Loucy (cell line): ENCODE results near the gene SCN8A.

ENCODE experiments used
- H2AFZ ChIP-seq: fragments of 200-600 bp; sonication (generic); 2 replicates; pipeline ENCODE4 v1.6.0; 2016; ENCODE audit warnings: antibody characterized with exemption, mild to moderate bottlenecking, low read length, moderate library complexity
- H3F3A ChIP-seq: fragments of 200-600 bp; 2 replicates; pipeline ENCODE4 v1.6.0; 2016; ENCODE audit warnings: antibody characterized with exemption, low read depth, mild to moderate bottlenecking
- H3K27me3 ChIP-seq: fragments of 200-600 bp; sonication (generic); 2 replicates; pipeline ENCODE4 v1.6.1; 2014; ENCODE audit warnings: low read length, mild to moderate bottlenecking; ENCODE audit not compliant: insufficient read depth, poor library complexity, severe bottlenecking
- H3K36me3 ChIP-seq: fragments of 200-600 bp; sonication (generic); 2 replicates; pipeline ENCODE4 v1.6.1; 2016; ENCODE audit warnings: low read length; ENCODE audit not compliant: insufficient read depth
- H3K4me1 ChIP-seq: fragments of 200-600 bp; sonication (generic); 2 replicates; pipeline ENCODE4 v1.5.1; 2014; ENCODE audit warnings: low read length, mild to moderate bottlenecking; ENCODE audit not compliant: insufficient read depth, poor library complexity, severe bottlenecking
- H3K4me2 ChIP-seq: fragments of 200-600 bp; sonication (generic); 2 replicates; pipeline ENCODE4 v1.6.0; 2014; ENCODE audit warnings: antibody characterized with exemption, low read length, low read depth, mild to moderate bottlenecking; ENCODE audit not compliant: poor library complexity, severe bottlenecking
- H3K4me3 ChIP-seq: fragments of 200-600 bp; sonication (generic); 2 replicates; pipeline ENCODE4 v1.5.1; 2014; ENCODE audit warnings: low read length, mild to moderate bottlenecking, mixed read lengths; ENCODE audit not compliant: poor library complexity, severe bottlenecking
- H3K79me2 ChIP-seq: fragments of 200-600 bp; sonication (generic); 2 replicates; pipeline ENCODE4 v1.6.1; 2014; ENCODE audit warnings: low read length; ENCODE audit not compliant: insufficient read depth
- H3K9ac ChIP-seq: fragments of 200-600 bp; sonication (generic); 2 replicates; pipeline ENCODE4 v1.6.0; 2014; ENCODE audit warnings: mild to moderate bottlenecking, low read depth, low read length, moderate library complexity; ENCODE audit not compliant: poor library complexity, severe bottlenecking
- H3K9me2 ChIP-seq: fragments of 200-600 bp; sonication (generic); replicated peaks from 2 replicates; pipeline ENCODE4 v1.6.1; 2016; ENCODE audit warnings: low read depth, low read length, mixed read lengths
- H3K9me3 ChIP-seq: fragments of 200-600 bp; sonication (generic); 2 replicates; pipeline ENCODE4 v1.6.1; 2014; ENCODE audit warnings: mild to moderate bottlenecking, antibody characterized with exemption, low read length, low read depth; ENCODE audit not compliant: insufficient read depth
- H4K20me1 ChIP-seq: fragments of 200-600 bp; sonication (generic); 2 replicates; pipeline ENCODE4 v1.6.0; 2014; ENCODE audit warnings: antibody characterized with exemption, low read length, mild to moderate bottlenecking; ENCODE audit not compliant: insufficient read depth, poor library complexity, severe bottlenecking
- EZH2phosphoT487 ChIP-seq: fragments of 200-600 bp; IDR thresholded peaks from 2 replicates; pipeline ENCODE4 v1.6.1; 2018; ENCODE audit warnings: antibody characterized with exemption, mild to moderate bottlenecking, moderate library complexity, borderline replicate concordance
- TF ChIP-seq, protein P1 (sequence below): fragments of 200-600 bp; sonication (generic); conservative IDR thresholded peaks from 2 replicates; pipeline ENCODE4 v1.5.1; 2014; ENCODE audit warnings: mild to moderate bottlenecking, antibody characterized with exemption, low read length

SCN8A gene

DNA sequence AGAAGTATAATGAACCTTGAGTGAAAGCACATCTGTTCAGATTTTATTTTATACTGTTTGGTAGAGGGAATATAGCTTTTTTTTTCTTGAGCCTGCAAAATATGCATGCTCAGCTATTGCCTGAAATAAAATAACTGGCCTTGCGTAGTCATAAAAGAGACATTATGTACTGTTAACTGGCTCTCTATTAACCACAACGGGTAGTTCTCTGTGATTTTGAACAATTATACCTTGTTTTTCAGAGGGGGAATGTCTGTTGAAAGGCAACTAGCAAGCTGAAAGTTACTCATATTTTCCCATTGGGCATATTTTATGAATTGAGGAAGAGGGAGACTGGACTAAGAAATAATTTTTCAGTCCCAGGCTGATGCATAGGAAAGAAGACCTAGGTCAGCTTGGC lies 194.9 kb downstream of the SCN8A start:
- no peak overlapping the region for H3K4me3 ChIP-seq
- no peaks in the 10 kb centered on the region for H3K9me2 ChIP-seq
- H3K79me2 ChIP-seq, result no peaks in the 10 kb centered on the region
- no peaks in the 10 kb centered on the region for H3K27me3 ChIP-seq
- H3K36me3 ChIP-seq, result no peaks in the 10 kb centered on the region
- H3K9me3 ChIP-seq, result no peaks in the 10 kb centered on the region
- TF ChIP-seq EZH2phosphoT487, result no peak
- TF ChIP-seq, protein P1, sequence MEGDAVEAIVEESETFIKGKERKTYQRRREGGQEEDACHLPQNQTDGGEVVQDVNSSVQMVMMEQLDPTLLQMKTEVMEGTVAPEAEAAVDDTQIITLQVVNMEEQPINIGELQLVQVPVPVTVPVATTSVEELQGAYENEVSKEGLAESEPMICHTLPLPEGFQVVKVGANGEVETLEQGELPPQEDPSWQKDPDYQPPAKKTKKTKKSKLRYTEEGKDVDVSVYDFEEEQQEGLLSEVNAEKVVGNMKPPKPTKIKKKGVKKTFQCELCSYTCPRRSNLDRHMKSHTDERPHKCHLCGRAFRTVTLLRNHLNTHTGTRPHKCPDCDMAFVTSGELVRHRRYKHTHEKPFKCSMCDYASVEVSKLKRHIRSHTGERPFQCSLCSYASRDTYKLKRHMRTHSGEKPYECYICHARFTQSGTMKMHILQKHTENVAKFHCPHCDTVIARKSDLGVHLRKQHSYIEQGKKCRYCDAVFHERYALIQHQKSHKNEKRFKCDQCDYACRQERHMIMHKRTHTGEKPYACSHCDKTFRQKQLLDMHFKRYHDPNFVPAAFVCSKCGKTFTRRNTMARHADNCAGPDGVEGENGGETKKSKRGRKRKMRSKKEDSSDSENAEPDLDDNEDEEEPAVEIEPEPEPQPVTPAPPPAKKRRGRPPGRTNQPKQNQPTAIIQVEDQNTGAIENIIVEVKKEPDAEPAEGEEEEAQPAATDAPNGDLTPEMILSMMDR, result no peak
- no peak overlapping the region for H2AFZ ChIP-seq
- H3K4me1 ChIP-seq, result peaks cover 26% of the 10 kb centered on the region
- no peak overlapping the region for H3K4me2 ChIP-seq
- H3K9ac ChIP-seq, result no peak overlapping the region
- no peaks in the 10 kb centered on the region for H4K20me1 ChIP-seq
- H3F3A ChIP-seq, result no peaks in the 10 kb centered on the region

DNA sequence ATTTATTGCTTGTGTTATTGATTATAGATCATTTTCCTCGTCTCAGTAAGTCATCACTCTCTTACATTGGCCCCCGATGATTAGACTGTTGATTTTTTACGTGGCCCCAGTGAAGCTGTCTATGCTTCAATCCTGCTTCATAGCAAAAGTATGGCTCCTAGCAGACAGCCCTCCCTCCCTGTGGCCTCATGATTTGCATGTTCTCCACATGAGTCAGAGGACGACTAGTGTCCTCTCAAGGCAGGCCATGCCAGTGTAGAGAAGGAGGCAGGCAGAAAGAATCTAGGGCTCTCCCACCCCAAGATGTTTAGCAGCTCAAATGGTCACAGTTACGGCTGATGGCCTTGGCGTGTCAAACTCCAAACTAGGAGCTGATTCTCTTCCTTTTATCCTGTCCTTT lies 197.8 kb downstream of the SCN8A start:
- TF ChIP-seq, protein P1, result no peak
- no peak for TF ChIP-seq EZH2phosphoT487
- H4K20me1 ChIP-seq, result no peaks in the 10 kb centered on the region
- H3K4me2 ChIP-seq, result no peak overlapping the region

DNA sequence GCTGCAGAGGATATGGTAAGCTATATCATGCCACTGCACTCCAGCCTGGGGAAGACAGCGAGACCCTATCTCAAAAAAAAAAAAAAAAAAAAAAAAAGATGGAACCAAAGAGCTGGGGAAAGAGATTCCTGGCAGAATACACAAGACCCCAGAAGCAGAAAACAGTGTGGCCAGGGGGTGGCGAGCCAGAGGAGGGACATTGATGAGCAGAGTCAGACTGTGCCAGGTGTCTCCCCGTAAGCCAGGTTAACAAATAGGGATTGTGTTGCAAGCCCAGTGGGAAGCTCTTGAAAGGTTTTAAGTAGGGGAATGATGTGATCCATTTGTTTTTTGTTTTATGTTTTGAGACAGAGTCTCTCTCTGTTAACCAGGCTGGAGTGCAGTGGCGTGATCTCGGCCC lies 201.4 kb downstream of the SCN8A start:
- no peaks in the 10 kb centered on the region for H3K27me3 ChIP-seq
- H3K9ac ChIP-seq, result no peak overlapping the region
- H3K9me2 ChIP-seq, result no peaks in the 10 kb centered on the region
- H3K79me2 ChIP-seq, result no peaks in the 10 kb centered on the region
- H3K36me3 ChIP-seq, result no peaks in the 10 kb centered on the region
- no peaks in the 10 kb centered on the region for H3K4me1 ChIP-seq
- TF ChIP-seq, protein P1, result no peak
- no peak for TF ChIP-seq EZH2phosphoT487
- no peak overlapping the region for H3K4me3 ChIP-seq
- H3K9me3 ChIP-seq, result no peaks in the 10 kb centered on the region
- H2AFZ ChIP-seq, result no peak overlapping the region
- H3K4me2 ChIP-seq, result no peak overlapping the region
- no peaks in the 10 kb centered on the region for H4K20me1 ChIP-seq
- H3F3A ChIP-seq, result no peaks in the 10 kb centered on the region

More for the DNA sequence above, 197.8 kb downstream of the SCN8A start:
- Histone ChIP-seq H2AFZ (no peak overlapping the region), H3K36me3 (no peaks in the 10 kb centered on the region), H3F3A (no peaks in the 10 kb centered on the region), H3K4me1 (peaks cover 20% of the 10 kb centered on the region), H3K4me3 (no peak overlapping the region), H3K9ac (no peak overlapping the region), H3K27me3 (no peaks in the 10 kb centered on the region), H3K9me2 (no peaks in the 10 kb centered on the region), H3K9me3 (no peaks in the 10 kb centered on the region), H3K79me2 (no peaks in the 10 kb centered on the region)
